GM18861 (cell line): Measurements from ENCODE around the gene PFN4.
A peak's percentile ranks its signal among the peaks of the same experiment; 100 is the strongest.

Experiments
- ATAC-seq: cut with Tn5 transposase; IDR thresholded peaks from one replicate; pipeline ENCODE4 v1.9.1; 2021; ENCODE audit not compliant: unreplicated experiment

Gene PFN4

GRCh38 chr2:24080701-24081100 is 42.4 kb downstream of the PFN4 start:
- ATAC-seq: no peak

- ATAC-seq: no peak
Measured at GRCh38 chr2:24077879-24078278, 45.3 kb downstream of the PFN4 start.

GRCh38 chr2:24077535-24077877 is 45.6 kb downstream of the PFN4 start:
- no peak for ATAC-seq

- no peak for ATAC-seq
Measured at GRCh38 chr2:24076849-24077534, 46.1 kb downstream of the PFN4 start.

- ATAC-seq: peak; percentile 95
Measured at GRCh38 chr2:24075915-24076848, 47.0 kb downstream of the PFN4 start, which contains the start of gene SF3B6. TSS of gene SF3B6 (minus strand) at chr2:24076326. CDS start at chr2:24076229, 97 bp downstream.

- ATAC-seq: no peak
Measured at GRCh38 chr2:24075259-24075658, 47.9 kb downstream of the PFN4 start.

- no peak for ATAC-seq
Measured at GRCh38 chr2:24073816-24074215, 49.3 kb downstream of the PFN4 start.

- no peak for ATAC-seq
Measured at GRCh38 chr2:24072259-24072658, 50.9 kb downstream of the PFN4 start.

- ATAC-seq: no peak
Measured at GRCh38 chr2:24065341-24065740, 57.8 kb downstream of the PFN4 start.
